D721Med (cell line): ENCODE data around the gene CCDC150.

Experiments
- DNase-seq: peaks from one replicate; pipeline ENCODE4 v3.0.0; 2011; ENCODE audit warnings: low spot score; ENCODE audit not compliant: insufficient read length
- FAIRE-seq: peaks from 2 replicates; lab custom pipeline; 2011; peaks lifted over from hg19 to GRCh38; lab: Jason Lieb, UNC
- CTCF ChIP-seq: IDR thresholded peaks from 2 replicates; pipeline ENCODE4 v1.5.1; 2012; ENCODE audit warnings: mild to moderate bottlenecking, control low read depth; ENCODE audit not compliant: insufficient read depth; ENCODE audit errors: missing control alignments

Gene CCDC150

DNA sequence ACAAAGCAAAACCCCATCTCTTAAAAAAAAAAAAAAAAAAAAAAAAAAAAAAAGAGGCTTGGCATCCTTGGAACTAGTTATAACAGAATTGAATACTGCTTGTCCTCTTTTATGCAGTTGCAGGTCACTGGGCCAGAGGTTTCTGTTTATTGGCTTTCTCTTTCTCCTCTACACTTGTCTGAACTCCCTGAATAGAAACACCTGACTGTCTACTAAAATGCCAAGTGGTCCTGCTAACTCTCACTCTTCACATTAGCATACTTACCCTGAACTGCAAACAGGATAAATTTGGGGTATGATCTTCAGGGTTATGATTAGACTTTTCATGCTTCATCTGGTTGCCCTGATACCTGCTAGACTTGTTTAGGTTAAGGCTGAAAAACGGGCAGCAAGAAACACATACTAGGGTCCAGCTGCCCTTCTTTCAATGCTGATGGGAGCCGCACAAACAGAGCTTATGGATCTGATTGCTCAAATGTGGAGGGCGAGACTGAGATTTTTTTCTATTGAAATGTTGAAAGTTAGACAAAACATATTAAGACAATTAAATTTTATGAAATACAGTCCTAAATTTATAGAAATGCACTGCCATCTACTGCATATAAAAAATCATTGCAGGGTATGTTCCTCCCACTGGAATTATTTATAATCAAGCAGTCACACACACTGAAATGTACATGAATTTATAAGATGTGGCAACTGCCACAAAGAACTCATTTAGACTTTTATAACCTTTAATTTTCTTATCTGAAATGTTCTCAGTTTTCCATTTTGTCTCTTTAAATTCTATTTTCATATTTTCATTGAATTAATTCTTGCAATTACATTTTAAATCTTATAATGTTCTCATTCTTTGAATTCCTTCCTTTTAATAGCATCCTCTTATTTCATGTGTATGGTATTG is 119.2 kb downstream of the CCDC150 start:
- DNase-seq: no peak
- TF ChIP-seq CTCF: peak; percentile 63
- FAIRE-seq: no peak

GRCh38 chr2:196759378-196759706 is 119.8 kb downstream of the CCDC150 start:
- FAIRE-seq (no peak), DNase-seq (no peak)
- TF ChIP-seq CTCF: no peak

DNA sequence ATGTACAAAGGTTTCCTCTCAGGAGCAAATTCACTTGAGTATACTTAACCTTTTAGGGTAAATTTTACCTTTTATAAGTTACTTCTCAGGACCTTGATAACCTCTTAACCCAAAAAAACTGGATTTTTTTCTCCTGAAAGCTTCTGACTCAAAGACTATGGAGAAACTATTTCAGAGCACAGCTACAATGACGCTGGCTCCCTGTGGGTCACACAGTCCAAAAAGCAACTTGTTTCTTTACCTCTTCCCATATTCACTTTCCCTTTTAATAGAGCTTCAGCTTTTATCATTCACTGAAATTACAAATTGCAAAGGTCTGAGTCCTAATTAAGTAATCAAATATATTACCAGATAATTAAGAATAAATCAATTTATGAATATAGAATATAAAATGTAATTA is 127.6 kb downstream of the CCDC150 start:
- no peak for TF ChIP-seq CTCF
- DNase-seq: no peak

More for the DNA sequence above, 127.6 kb downstream of the CCDC150 start:
- no peak for FAIRE-seq
